GM06990 (cell line): ENCODE data around the gene LMAN1.

Source experiments
- DNase-seq: peaks from one replicate; pipeline ENCODE4 v3.0.0-alpha.2; 2011; ENCODE audit not compliant: insufficient read length; ENCODE audit errors: extremely low read depth
- H3K27me3 ChIP-seq: replicated peaks from 2 replicates; pipeline ENCODE4 v1.6.0; 2011; ENCODE audit warnings: low read length; ENCODE audit not compliant: control insufficient read depth, insufficient read depth
- H3K36me3 ChIP-seq: 2 replicates; pipeline ENCODE4 v1.5.1; 2011; ENCODE audit warnings: low read length; ENCODE audit not compliant: control insufficient read depth, insufficient read depth
- H3K4me3 ChIP-seq: replicated peaks from 2 replicates; pipeline ENCODE4 v1.5.1; 2011; ENCODE audit warnings: low read depth, mild to moderate bottlenecking, control low read depth, low read length
- CTCF ChIP-seq: IDR thresholded peaks from 2 replicates; pipeline ENCODE4 v1.5.1; 2011; ENCODE audit warnings: low read length, control low read depth, mild to moderate bottlenecking, inconsistent platforms; ENCODE audit not compliant: insufficient read depth, poor library complexity, severe bottlenecking

LMAN1 gene

GRCh38 chr18:59308248-59308937 is 50.7 kb downstream of the LMAN1 start:
- peak overlapping the region; percentile 27; the same call in 1 of the 2 replicates for H3K4me3 ChIP-seq
- DNase-seq: peak; percentile 58
- H3K36me3 ChIP-seq: no peaks in the 10 kb centered on the region
- peaks cover 3% of the 10 kb centered on the region; the same call in 1 of the 2 replicates for H3K27me3 ChIP-seq
- peak; percentile 75 for TF ChIP-seq CTCF

GRCh38 chr18:59306640-59307039 is 52.4 kb downstream of the LMAN1 start:
- Histone ChIP-seq H3K27me3 (peaks cover 4% of the 10 kb centered on the region; the same call in 1 of the 2 replicates), H3K4me3 (no peak overlapping the region), H3K36me3 (no peaks in the 10 kb centered on the region)
- DNase-seq: no peak
- no peak for TF ChIP-seq CTCF

- no peak for TF ChIP-seq CTCF
- DNase-seq: no peak
- Histone ChIP-seq H3K27me3 (peaks cover 4% of the 10 kb centered on the region; the same call in 1 of the 2 replicates), H3K36me3 (no peaks in the 10 kb centered on the region), H3K4me3 (no peak overlapping the region)
Observed at GRCh38 chr18:59305295-59305694, 53.8 kb downstream of the LMAN1 start.

- no peak for TF ChIP-seq CTCF
- no peaks in the 10 kb centered on the region for H3K36me3 ChIP-seq
- H3K27me3 ChIP-seq: peaks cover 2% of the 10 kb centered on the region; the same call in 1 of the 2 replicates
- no peak for DNase-seq
- no peak overlapping the region for H3K4me3 ChIP-seq
Observed at GRCh38 chr18:59303656-59304195, 55.3 kb downstream of the LMAN1 start.

GRCh38 chr18:59303006-59303405 is 56.1 kb downstream of the LMAN1 start:
- peaks cover 1% of the 10 kb centered on the region; the same call in 1 of the 2 replicates for H3K27me3 ChIP-seq
- no peak overlapping the region for H3K4me3 ChIP-seq
- no peak for DNase-seq
- H3K36me3 ChIP-seq: no peaks in the 10 kb centered on the region
- TF ChIP-seq CTCF: no peak
